HuH-7 (cell line): ENCODE measurements around the gene FANCB.

ENCODE experiments used
- DNase-seq: peaks from one replicate; pipeline ENCODE4 v3.0.0; 2011; ENCODE audit warnings: low spot score

FANCB gene

GRCh38 chrX:14872851-14873675 lies at the start of gene FANCB, which contains the start of gene MOSPD2:
Gene FANCB, minus strand, starts transcription at chrX:14873069. Its CDS starts 7,559 bp downstream, at chrX:14865510.
Gene MOSPD2, plus strand, starts transcription at chrX:14873421. Its CDS starts 108 bp downstream, at chrX:14873529.
- DNase-seq, result peak; percentile 66

- DNase-seq, result no peak
Observed at GRCh38 chrX:14922437-14922836, 49.6 kb upstream of the FANCB start.

GRCh38 chrX:14920196-14920595 lies 47.3 kb upstream of the FANCB start:
- DNase-seq, result no peak

GRCh38 chrX:14919407-14919806 lies 46.5 kb upstream of the FANCB start:
- no peak for DNase-seq

GRCh38 chrX:14916017-14916674 lies 43.3 kb upstream of the FANCB start:
- DNase-seq, result no peak

GRCh38 chrX:14915596-14915995 lies 42.7 kb upstream of the FANCB start:
- no peak for DNase-seq

GRCh38 chrX:14913241-14913640 lies 40.4 kb upstream of the FANCB start:
- DNase-seq, result no peak

GRCh38 chrX:14903891-14904290 lies 31.0 kb upstream of the FANCB start:
- DNase-seq, result no peak

GRCh38 chrX:14902537-14902936 lies 29.7 kb upstream of the FANCB start:
- DNase-seq, result no peak

GRCh38 chrX:14899607-14900006 lies 26.7 kb upstream of the FANCB start:
- DNase-seq, result no peak

- no peak for DNase-seq
Observed at GRCh38 chrX:14897042-14897441, 24.2 kb upstream of the FANCB start.

- no peak for DNase-seq
Observed at GRCh38 chrX:14896273-14896672, 23.4 kb upstream of the FANCB start.

- DNase-seq, result no peak
Observed at GRCh38 chrX:14886252-14886651, 13.4 kb upstream of the FANCB start.

- DNase-seq, result no peak
Observed at GRCh38 chrX:14884714-14885113, 11.8 kb upstream of the FANCB start.

GRCh38 chrX:14883826-14884225 lies 11.0 kb upstream of the FANCB start:
- no peak for DNase-seq

GRCh38 chrX:14875624-14876023 lies 2.8 kb upstream of the FANCB start:
- no peak for DNase-seq

- peak; percentile 8 for DNase-seq
Observed at GRCh38 chrX:14873676-14874049, 794 bp upstream of the FANCB start.

- no peak for DNase-seq
Observed at GRCh38 chrX:14872355-14872754, 514 bp downstream of the FANCB start.

GRCh38 chrX:14871767-14872166 lies 1.1 kb downstream of the FANCB start:
- DNase-seq, result no peak

- no peak for DNase-seq
Observed at GRCh38 chrX:14865201-14865600, 7.7 kb downstream of the FANCB start.

- no peak for DNase-seq
Observed at GRCh38 chrX:14864631-14865030, 8.2 kb downstream of the FANCB start.

- DNase-seq, result no peak
Observed at GRCh38 chrX:14851526-14851925, 21.3 kb downstream of the FANCB start.

- DNase-seq, result no peak
Observed at GRCh38 chrX:14843666-14844065, 29.2 kb downstream of the FANCB start.

GRCh38 chrX:14837155-14837554 lies 35.7 kb downstream of the FANCB start:
- no peak for DNase-seq
